IPS-18c (cell line): ENCODE results near the gene ST3GAL4.
"Not testable (repeated sequence)": the region's sequence is repeated elsewhere in the genome, so short reads cannot be mapped to it uniquely, and the experiment has no call there.

Source experiments
- H3K4me3 ChIP-seq: 2 replicates; pipeline ENCODE4 v1.7.0; 2013; ENCODE audit warnings: low read depth, mild to moderate bottlenecking, low read length, moderate library complexity; ENCODE audit not compliant: insufficient read depth
- H3K9me3 ChIP-seq: one replicate; pipeline ENCODE4 v1.6.1; 2013; ENCODE audit warnings: mild to moderate bottlenecking, low read length, moderate library complexity; ENCODE audit not compliant: control insufficient read depth, insufficient read depth

Gene ST3GAL4

GRCh38 chr11:126368336-126369119 is 13.0 kb downstream of the ST3GAL4 start:
- not testable (repeated sequence) for H3K9me3 ChIP-seq, H3K4me3 ChIP-seq

GRCh38 chr11:126370016-126370415 is 14.5 kb downstream of the ST3GAL4 start:
- H3K9me3 ChIP-seq: no peaks in the 10 kb centered on the region
- H3K4me3 ChIP-seq: no peak overlapping the region

- H3K4me3 ChIP-seq: no peak overlapping the region
- no peaks in the 10 kb centered on the region for H3K9me3 ChIP-seq
Measured at GRCh38 chr11:126371595-126371994, 16.1 kb downstream of the ST3GAL4 start.

- not testable (repeated sequence) for H3K4me3 ChIP-seq, H3K9me3 ChIP-seq
Measured at GRCh38 chr11:126373389-126374066, 18.0 kb downstream of the ST3GAL4 start.

GRCh38 chr11:126374562-126375300 is 19.2 kb downstream of the ST3GAL4 start:
- H3K4me3 ChIP-seq, H3K9me3 ChIP-seq: not testable (repeated sequence)

DNA sequence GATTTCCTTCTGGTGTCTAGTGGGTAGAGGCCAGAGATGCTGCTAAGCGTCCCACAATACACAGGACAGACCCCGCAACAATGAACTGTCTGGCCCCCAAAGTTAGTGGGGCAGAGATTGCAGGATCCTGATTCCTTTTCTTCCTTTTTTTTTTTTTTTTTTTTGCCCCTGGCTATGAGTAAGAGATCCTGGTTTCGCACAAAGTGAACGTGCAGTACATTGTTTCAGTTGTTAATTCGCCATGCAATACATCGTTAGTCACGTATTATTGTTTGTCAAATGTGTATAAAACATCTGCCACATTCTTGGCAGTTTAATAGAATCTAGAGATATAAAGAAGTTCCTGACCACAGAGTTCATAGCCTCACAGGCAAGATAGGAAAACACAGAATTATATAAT is 20.2 kb downstream of the ST3GAL4 start:
- no peak overlapping the region for H3K4me3 ChIP-seq
- H3K9me3 ChIP-seq: no peaks in the 10 kb centered on the region

GRCh38 chr11:126378763-126379162 is 23.3 kb downstream of the ST3GAL4 start:
- H3K4me3 ChIP-seq: no peak overlapping the region
- no peaks in the 10 kb centered on the region for H3K9me3 ChIP-seq

DNA sequence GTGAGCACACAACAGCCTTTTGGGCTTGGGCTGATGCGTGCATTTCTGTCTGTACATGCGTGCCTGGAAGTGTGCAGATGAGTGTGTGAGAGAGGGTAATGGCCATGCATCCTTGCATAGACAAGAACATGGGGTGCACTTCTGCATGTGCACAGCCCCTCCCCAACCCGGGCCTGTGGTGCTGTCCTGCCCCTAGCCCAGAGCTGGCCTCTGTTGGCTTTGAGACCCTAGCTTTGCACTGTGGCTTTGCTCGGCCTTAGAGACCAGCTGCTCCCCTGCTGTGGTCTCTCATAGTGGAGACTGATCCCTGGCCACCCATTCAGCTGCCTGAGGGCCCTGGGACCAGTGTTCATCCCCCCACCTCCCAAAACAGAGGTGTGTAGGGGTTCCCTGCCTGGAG is 25.4 kb downstream of the ST3GAL4 start:
- Histone ChIP-seq H3K4me3 (no peak overlapping the region), H3K9me3 (no peaks in the 10 kb centered on the region)

DNA sequence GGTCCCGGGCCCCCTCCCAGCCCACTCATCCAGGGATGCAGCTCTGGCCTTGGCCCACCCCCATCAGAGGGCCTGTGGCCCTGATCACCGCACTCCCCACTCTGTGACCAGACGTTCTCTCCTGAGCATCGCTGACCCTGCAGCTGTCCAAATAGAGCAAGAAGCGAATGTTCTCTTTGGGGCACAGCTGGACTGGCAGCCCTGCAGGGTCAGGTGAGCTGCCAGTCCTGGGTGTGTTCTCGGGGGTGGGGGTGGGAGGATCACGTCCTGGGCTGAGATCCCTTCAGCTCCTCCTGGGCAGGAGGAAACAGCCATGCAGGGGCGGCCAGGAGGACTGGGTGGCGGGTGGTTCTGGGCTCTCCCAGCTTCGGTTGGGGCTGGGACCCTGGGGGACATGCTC is 26.5 kb downstream of the ST3GAL4 start:
- H3K4me3 ChIP-seq, H3K9me3 ChIP-seq: not testable (repeated sequence)

DNA sequence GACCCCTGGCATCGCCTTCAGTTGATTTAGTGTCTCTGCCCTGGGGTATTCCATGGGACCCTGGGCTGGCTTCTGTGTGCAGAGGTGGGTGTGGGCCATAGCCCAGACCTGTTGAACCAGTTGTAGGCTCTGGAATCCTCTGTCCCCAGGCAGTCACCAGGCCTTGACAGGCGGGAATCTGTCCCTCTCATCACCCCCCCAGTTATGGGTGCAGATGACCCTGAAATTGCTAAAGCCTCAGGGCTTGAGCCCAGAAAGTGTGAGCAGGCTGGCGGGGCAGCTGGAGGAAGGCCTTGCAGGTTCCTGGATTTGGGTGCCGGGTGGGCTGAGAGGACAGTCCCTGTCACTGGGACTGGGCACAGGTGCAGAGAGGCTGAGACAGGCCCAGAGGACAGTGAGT is 27.2 kb downstream of the ST3GAL4 start:
- H3K9me3 ChIP-seq, H3K4me3 ChIP-seq: not testable (repeated sequence)

GRCh38 chr11:126383339-126384335 is 28.2 kb downstream of the ST3GAL4 start:
- Histone ChIP-seq H3K4me3 (no peak overlapping the region), H3K9me3 (no peaks in the 10 kb centered on the region)

GRCh38 chr11:126384449-126385070 is 29.1 kb downstream of the ST3GAL4 start:
- Histone ChIP-seq H3K4me3 (no peak overlapping the region), H3K9me3 (no peaks in the 10 kb centered on the region)

GRCh38 chr11:126385991-126386728 is 30.7 kb downstream of the ST3GAL4 start:
- H3K4me3 ChIP-seq: no peak overlapping the region

GRCh38 chr11:126386729-126387071 is 31.2 kb downstream of the ST3GAL4 start:
- not testable (repeated sequence) for H3K4me3 ChIP-seq, H3K9me3 ChIP-seq

More at GRCh38 chr11:126385991-126386728, 30.7 kb downstream of the ST3GAL4 start:
- no peaks in the 10 kb centered on the region for H3K9me3 ChIP-seq

DNA sequence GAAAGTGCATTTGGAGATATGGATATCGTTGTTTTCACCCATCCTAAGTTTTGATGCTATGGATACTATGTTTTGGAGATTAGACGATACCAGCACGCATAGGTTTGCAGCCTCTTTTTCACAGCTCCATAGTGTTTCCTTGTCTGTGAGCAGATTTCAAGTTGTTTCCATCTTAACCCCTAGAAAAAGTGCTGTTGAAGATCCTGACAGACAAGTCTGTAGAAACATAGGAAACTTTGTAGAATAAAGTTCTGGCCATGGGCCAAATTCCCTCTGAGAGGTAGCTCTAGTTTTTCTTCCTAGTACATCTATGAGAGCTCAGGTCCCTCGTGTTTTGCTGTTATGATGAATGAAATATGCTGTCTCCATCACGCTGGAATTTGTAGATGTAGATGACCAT is 32.4 kb downstream of the ST3GAL4 start:
- no peaks in the 10 kb centered on the region for H3K9me3 ChIP-seq
- H3K4me3 ChIP-seq: no peak overlapping the region

- Histone ChIP-seq H3K4me3 (no peak overlapping the region), H3K9me3 (no peaks in the 10 kb centered on the region)
Measured at GRCh38 chr11:126390272-126390867, 34.9 kb downstream of the ST3GAL4 start.
